ENCODE measurements around the gene CDK10.

DNA sequence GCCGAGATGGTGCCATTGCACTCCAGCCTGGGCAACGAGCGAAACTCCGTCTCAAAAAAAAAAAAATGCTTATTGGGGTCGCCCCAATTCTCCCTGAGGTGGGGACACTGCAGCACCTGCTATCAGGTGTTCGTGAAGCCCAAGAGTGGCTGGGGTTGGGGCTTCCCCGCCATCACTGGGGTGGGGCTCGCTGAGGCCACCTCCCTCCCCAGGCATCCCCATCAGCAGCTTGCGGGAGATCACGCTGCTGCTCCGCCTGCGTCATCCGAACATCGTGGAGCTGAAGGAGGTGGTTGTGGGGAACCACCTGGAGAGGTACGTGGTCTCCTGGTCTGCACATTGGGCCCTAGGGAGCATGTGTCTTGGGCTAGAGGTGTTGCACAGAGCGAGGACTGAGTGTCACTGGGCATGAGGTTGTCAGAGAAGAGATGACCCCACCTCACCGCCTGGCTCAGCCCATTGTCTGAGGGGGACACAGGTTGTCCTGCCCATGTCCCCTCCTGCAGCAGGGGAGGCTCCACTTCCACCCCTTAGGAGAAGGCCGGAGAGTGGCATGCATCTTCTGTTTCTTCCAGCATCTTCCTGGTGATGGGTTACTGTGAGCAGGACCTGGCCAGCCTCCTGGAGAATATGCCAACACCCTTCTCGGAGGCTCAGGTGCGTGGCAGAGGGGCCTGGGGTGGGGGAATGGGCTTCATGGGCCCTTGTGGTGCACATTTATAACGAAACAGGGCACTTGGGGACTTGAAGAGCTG is 4.9 kb downstream of the CDK10 start:
- TF ChIP-seq CTCF (IDR thresholded peaks at IDR 0.05) (no peak), EP300 (IDR thresholded peaks at IDR 0.05) (no peak), POLR2A (IDR thresholded peaks at IDR 0.05; ENCODE audit: low read depth) (no peak)

All from esophagus muscularis mucosa (tissue), 4 donors.